Measurements from ENCODE around the gene ARHGAP15. TPM values are rescaled to one million over a fixed set of nuclear protein-coding genes. Genes with fewer than 3 reads are reported as not detected.

ARHGAP15 gene
- total RNA-seq, 2 experiments from 2014 or later, result 72.1 to 98.4 TPM

- no peak for DNase-seq (ENCODE audit: low spot score)
- intact Hi-C loops (cut with micrococcal nuclease; ENCODE audit: unreplicated experiment), result no loop called here
- ChIA-PET CTCF (ENCODE audit: unreplicated experiment) (no interaction called here), POLR2A (interaction anchor here (0.7 to 1.2 kb wide), 3 partner anchors 10 to 41 kb away, joined by 3 to 4 read pairs (median 3); no protein-coding TSS in a partner anchor)
- no peaks in the 10 kb centered on the region for H3K9me2 ChIP-seq (ENCODE audit: insufficient read depth, low read length)
- no peak overlapping the region for H3K27ac ChIP-seq (ENCODE audit: low read depth, low read length, poor library complexity, severe bottlenecking)
- H3K79me2 ChIP-seq (ENCODE audit: insufficient read depth, low read depth, low read length), result no peaks in the 10 kb centered on the region
- no peaks in the 10 kb centered on the region for H3K4me1 ChIP-seq (ENCODE audit: insufficient read depth, low read length, poor library complexity, severe bottlenecking)
- H4K20me1 ChIP-seq (ENCODE audit: insufficient read depth, low read length), result no peaks in the 10 kb centered on the region
- no peaks in the 10 kb centered on the region for H3K9me3 ChIP-seq (ENCODE audit: low read length)
- H3K4me2 ChIP-seq (ENCODE audit: low read length), result no peak overlapping the region
- H3K4me3 ChIP-seq (ENCODE audit: low read depth, low read length, poor library complexity, severe bottlenecking), result no peak overlapping the region
- H2AFZ ChIP-seq (ENCODE audit: low read length), result no peak overlapping the region
- no peaks in the 10 kb centered on the region for H3K36me3 ChIP-seq (ENCODE audit: insufficient read depth, low read length)
- no TSS peak for BruUV-seq (replicated peaks)
- TF ChIP-seq CTCF (conservative IDR thresholded peaks at IDR 0.05; ENCODE audit: low read length), result no peak
- TF ChIP-seq EZH2phosphoT487 (IDR thresholded peaks at IDR 0.05; ENCODE audit: borderline replicate concordance, low read depth, low read length), result no peak
These were observed 611.2 kb downstream of the ARHGAP15 start for GRCh38 chr2:143740431-143740830.

- Histone ChIP-seq H3K4me1 (ENCODE audit: insufficient read depth, low read length, poor library complexity, severe bottlenecking) (no peaks in the 10 kb centered on the region), H3K27ac (ENCODE audit: low read depth, low read length, poor library complexity, severe bottlenecking) (no peak overlapping the region), H3K79me2 (ENCODE audit: insufficient read depth, low read depth, low read length) (no peaks in the 10 kb centered on the region), H3K4me2 (ENCODE audit: low read length) (no peak overlapping the region), H4K20me1 (ENCODE audit: insufficient read depth, low read length) (no peaks in the 10 kb centered on the region), H3K36me3 (ENCODE audit: insufficient read depth, low read length) (no peaks in the 10 kb centered on the region), H3K4me3 (ENCODE audit: low read depth, low read length, poor library complexity, severe bottlenecking) (no peak overlapping the region), H3K9me2 (ENCODE audit: insufficient read depth, low read length) (no peaks in the 10 kb centered on the region), H2AFZ (ENCODE audit: low read length) (no peak overlapping the region), H3K9me3 (ENCODE audit: low read length) (no peaks in the 10 kb centered on the region)
- POLR2A ChIA-PET, result interaction anchor here (0.6 to 1.3 kb wide), 4 partner anchors 9 to 1587 kb away, joined by 3 read pairs; no protein-coding TSS in a partner anchor
- TF ChIP-seq CTCF (conservative IDR thresholded peaks at IDR 0.05; ENCODE audit: low read length) (no peak), EZH2phosphoT487 (IDR thresholded peaks at IDR 0.05; ENCODE audit: borderline replicate concordance, low read depth, low read length) (no peak)
- CTCF ChIA-PET (ENCODE audit: unreplicated experiment), result no interaction called here
- intact Hi-C loops (cut with micrococcal nuclease; ENCODE audit: unreplicated experiment), result no loop called here
- BruUV-seq (replicated peaks), result no TSS peak
- DNase-seq (ENCODE audit: low spot score), result no peak
These were observed 612.0 kb downstream of the ARHGAP15 start for GRCh38 chr2:143741205-143741604.

GRCh38 chr2:143742581-143742980, 613.4 kb downstream of the ARHGAP15 start:
- Histone ChIP-seq H2AFZ (ENCODE audit: low read length) (no peak overlapping the region), H3K27ac (ENCODE audit: low read depth, low read length, poor library complexity, severe bottlenecking) (no peak overlapping the region), H3K36me3 (ENCODE audit: insufficient read depth, low read length) (no peaks in the 10 kb centered on the region), H3K4me1 (ENCODE audit: insufficient read depth, low read length, poor library complexity, severe bottlenecking) (no peaks in the 10 kb centered on the region), H3K79me2 (ENCODE audit: insufficient read depth, low read depth, low read length) (no peaks in the 10 kb centered on the region), H3K9me2 (ENCODE audit: insufficient read depth, low read length) (no peaks in the 10 kb centered on the region), H3K9me3 (ENCODE audit: low read length) (no peaks in the 10 kb centered on the region), H3K4me3 (ENCODE audit: low read depth, low read length, poor library complexity, severe bottlenecking) (no peak overlapping the region), H4K20me1 (ENCODE audit: insufficient read depth, low read length) (no peaks in the 10 kb centered on the region), H3K4me2 (ENCODE audit: low read length) (no peak overlapping the region)
- TF ChIP-seq CTCF (conservative IDR thresholded peaks at IDR 0.05; ENCODE audit: low read length) (no peak), EZH2phosphoT487 (IDR thresholded peaks at IDR 0.05; ENCODE audit: borderline replicate concordance, low read depth, low read length) (no peak)
- POLR2A ChIA-PET, result no interaction called here
- DNase-seq (ENCODE audit: low spot score), result no peak
- CTCF ChIA-PET (ENCODE audit: unreplicated experiment), result no interaction called here
- intact Hi-C loops (cut with micrococcal nuclease; ENCODE audit: unreplicated experiment), result no loop called here
- BruUV-seq (replicated peaks), result no TSS peak

All from OCI-LY7 (cell line).